ENCODE measurements around the gene SHH.
"Not testable (repeated sequence)": the region's sequence is repeated elsewhere in the genome, so short reads cannot be mapped to it uniquely, and the experiment has no call there.

Gene SHH

DNA sequence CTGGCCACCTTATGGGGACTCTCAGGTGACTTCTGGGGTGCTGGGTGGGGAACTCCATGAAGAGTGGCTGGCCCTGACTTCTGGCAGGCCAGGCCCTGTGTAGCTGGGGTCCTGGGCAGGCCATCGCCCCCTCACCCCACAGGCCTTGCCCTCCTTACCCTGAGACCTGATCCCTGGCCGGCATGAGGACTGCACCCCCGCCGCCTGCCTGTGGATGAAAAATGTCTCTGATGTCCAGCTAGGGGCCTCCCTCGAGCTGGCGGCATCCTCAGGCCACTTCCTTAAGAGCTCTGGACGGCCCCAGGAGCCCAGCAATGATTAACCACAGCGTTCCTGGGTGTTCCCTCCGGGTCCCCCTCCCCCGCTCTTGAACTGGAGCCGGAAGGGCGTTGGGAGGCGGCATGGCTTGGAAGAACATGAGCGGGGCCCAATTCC is 31.8 kb upstream of the SHH start:
- no peak for DNase-seq (ENCODE audit: low read depth)
- TF ChIP-seq, protein P1, sequence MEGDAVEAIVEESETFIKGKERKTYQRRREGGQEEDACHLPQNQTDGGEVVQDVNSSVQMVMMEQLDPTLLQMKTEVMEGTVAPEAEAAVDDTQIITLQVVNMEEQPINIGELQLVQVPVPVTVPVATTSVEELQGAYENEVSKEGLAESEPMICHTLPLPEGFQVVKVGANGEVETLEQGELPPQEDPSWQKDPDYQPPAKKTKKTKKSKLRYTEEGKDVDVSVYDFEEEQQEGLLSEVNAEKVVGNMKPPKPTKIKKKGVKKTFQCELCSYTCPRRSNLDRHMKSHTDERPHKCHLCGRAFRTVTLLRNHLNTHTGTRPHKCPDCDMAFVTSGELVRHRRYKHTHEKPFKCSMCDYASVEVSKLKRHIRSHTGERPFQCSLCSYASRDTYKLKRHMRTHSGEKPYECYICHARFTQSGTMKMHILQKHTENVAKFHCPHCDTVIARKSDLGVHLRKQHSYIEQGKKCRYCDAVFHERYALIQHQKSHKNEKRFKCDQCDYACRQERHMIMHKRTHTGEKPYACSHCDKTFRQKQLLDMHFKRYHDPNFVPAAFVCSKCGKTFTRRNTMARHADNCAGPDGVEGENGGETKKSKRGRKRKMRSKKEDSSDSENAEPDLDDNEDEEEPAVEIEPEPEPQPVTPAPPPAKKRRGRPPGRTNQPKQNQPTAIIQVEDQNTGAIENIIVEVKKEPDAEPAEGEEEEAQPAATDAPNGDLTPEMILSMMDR (IDR thresholded peaks at IDR 0.05; ENCODE audit: control insufficient read depth, insufficient read depth, low read depth, low read length, missing control alignments) = no peak
- H3K4me3 ChIP-seq (ENCODE audit: control insufficient read depth, low read depth, low read length) = no peak overlapping the region

DNA sequence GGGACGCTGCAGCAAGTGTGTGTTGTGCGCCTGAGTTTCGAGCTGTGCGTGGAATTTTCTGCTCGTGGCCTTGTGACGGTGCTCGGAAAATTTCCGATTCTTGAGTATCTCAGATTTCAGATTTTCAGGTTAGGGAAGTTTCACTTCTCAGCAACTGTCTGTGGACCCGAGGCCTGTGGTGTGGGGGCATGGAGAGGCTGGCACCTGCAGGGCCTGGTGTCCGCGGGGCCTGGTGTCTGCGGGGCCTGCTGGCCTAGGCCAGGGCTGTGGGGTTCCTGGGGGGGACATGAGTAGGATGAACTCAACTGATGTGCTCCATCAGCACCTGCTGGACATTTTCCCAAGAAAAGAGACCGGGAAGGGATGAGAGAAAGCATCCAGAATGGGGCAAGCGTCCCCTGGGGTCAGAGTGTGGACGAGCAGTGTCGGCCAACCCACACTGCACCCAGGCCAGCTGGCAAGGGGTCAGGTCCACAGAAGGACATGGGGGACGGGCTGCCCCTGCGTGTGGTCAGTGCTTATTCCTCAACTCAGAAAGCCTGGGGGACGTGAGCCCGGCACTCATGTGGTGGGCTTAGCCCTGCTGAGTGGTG is 31.3 kb upstream of the SHH start:
- H3K4me3 ChIP-seq (ENCODE audit: control insufficient read depth, low read depth, low read length) = no peak overlapping the region
- TF ChIP-seq, protein P1 (IDR thresholded peaks at IDR 0.05; ENCODE audit: control insufficient read depth, insufficient read depth, low read depth, low read length, missing control alignments) = no peak
- no peak for DNase-seq (ENCODE audit: low read depth)

DNA sequence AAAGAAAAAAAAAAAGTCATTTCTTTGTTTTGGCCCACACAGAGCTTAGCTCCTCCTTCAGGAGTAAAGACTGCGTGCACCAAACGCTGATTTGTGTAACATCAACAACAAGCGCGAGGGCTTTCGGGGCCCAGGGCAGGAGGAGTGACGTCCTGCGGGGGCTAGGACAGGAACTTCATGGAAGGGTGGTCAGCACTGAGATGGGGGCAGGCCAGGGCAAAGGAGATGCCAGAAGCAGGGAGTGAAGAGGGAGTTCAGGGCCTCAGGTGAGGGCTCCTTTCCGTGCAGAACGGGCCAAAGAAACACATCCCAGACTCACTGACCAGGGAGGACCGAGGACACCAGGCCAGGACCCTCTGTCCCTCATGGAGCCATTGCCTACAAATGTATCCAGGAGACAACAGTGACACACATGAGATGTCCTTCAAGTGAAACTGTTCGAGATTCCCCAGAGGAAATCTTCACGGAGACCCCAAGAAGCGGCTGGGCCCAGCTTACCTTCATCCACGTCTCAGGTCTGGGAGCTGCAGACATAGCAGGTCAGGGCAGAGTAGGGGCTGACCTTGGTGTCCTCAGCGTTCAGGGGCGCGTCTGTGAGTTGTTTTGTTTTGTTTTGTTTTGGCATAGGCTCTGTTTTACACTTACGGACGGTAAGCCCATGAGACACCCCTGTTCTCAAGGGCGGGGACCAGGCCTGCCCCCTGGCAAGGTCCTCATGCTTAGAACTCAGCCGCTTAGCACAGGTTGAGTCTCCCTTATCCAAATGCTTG is 30.4 kb upstream of the SHH start:
- TF ChIP-seq, protein P1 (IDR thresholded peaks at IDR 0.05; ENCODE audit: control insufficient read depth, insufficient read depth, low read depth, low read length, missing control alignments) = no peak
- H3K4me3 ChIP-seq (ENCODE audit: control insufficient read depth, low read depth, low read length) = no peak overlapping the region
- DNase-seq (ENCODE audit: low read depth) = no peak

DNA sequence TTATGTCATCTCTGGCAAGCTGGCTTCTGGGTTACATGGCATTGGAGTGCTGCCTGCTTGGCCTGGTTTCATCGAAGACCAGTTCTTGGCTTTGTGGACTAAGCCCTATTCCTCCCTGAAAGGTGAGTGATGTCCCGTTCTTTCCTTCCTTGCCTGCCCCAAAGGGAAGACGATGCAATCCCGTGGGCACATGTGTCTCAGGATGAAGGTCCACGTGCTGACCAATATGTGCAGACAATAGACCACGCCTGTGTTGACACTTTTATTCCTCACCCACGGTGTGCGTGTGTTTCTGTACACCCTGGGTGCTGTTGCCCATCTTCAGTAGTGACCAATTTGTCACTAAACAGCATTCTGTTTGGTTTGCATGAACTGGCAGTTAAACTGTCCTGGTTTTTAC is 28.6 kb upstream of the SHH start:
- DNase-seq (ENCODE audit: low read depth) = no peak
- TF ChIP-seq, protein P1 (IDR thresholded peaks at IDR 0.05; ENCODE audit: control insufficient read depth, insufficient read depth, low read depth, low read length, missing control alignments) = no peak

DNA sequence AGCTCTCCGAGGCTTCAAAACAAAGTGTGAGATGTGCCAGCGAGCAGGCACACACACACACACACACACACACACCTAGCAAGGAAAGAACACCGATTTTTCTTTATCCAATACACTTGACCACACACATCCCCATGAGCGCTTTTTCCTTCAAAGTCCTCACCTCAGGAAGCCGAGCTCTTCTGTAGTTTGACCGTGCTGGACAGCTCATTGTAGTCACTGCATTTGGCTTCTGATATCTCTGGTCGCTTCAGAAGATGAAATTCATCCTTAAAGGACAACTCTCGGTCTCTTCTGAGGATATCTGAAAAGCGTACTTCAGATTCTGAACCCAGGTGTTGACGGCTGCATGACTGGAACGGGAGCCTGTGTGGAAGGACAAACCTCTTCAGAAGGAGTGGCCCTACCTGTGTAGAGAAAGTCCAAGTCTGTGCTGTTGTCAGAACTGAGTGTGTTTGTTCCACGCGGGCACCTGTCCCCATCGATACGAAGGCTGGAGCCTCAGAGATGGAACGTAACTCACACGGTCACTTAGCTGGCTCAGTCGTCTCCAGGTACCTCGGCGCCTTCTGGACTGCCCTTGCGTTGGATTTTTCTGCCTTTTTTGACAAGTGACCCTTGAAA is 28.1 kb upstream of the SHH start:
- TF ChIP-seq, protein P1 (IDR thresholded peaks at IDR 0.05; ENCODE audit: control insufficient read depth, insufficient read depth, low read depth, low read length, missing control alignments) = no peak
- DNase-seq (ENCODE audit: low read depth) = no peak

More for the DNA sequence above, 28.6 kb upstream of the SHH start:
- no peak overlapping the region for H3K4me3 ChIP-seq (ENCODE audit: control insufficient read depth, low read depth, low read length)

DNA sequence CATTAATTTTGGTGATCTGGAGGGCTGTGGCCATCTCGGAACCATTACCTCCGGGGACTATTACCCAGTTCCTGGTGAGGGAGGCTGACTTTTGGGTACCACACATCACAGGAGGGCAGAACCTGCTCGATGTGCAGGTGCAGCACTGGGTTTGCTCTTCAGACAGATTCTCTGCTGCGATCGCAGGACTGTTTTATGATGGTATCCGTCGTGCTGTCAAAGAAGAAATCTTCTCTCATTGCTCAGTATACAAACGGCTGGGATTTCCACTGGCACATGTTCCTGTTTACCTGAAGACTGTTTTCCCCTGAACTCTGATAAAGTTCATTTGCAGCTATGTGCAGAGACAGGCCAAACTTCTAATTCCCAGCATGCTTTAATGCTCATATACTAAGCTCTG is 27.2 kb upstream of the SHH start:
- TF ChIP-seq, protein P1 (IDR thresholded peaks at IDR 0.05; ENCODE audit: control insufficient read depth, insufficient read depth, low read depth, low read length, missing control alignments) = no peak
- no peak overlapping the region for H3K4me3 ChIP-seq (ENCODE audit: control insufficient read depth, low read depth, low read length)
- DNase-seq (ENCODE audit: low read depth) = no peak

More for the DNA sequence above, 28.1 kb upstream of the SHH start:
- no peak overlapping the region for H3K4me3 ChIP-seq (ENCODE audit: control insufficient read depth, low read depth, low read length)

DNA sequence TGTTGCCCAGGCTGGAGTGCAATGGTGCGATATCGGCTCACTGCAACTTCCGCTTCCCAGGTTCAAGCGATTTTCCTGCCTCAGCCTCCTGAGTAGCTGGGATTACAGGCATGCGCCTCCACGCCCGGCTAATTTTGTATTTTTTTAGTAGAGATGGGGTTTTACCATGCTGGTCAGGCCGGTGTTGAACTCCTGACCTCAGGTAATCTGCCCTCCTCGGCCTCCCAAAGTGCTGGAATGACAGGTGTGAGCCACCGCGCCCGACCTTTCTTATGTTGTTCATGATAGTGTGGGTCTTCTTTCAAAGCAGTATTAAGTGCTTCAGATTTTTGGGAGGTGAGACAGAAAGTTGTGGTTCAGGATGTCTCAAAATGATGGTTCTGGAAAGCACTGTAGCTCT is 26.0 kb upstream of the SHH start:
- not testable (repeated sequence) for H3K4me3 ChIP-seq (ENCODE audit: control insufficient read depth, low read depth, low read length); DNase-seq (ENCODE audit: low read depth)

All from AG09309 (cell line).